HG03354 (cell line): ENCODE results near the gene MICALL2.

Source experiments
- ATAC-seq: cut with Tn5 transposase; IDR thresholded peaks from one replicate; pipeline ENCODE4 v1.9.1; 2021; ENCODE audit warnings: mild to moderate bottlenecking; ENCODE audit not compliant: unreplicated experiment, poor library complexity, severe bottlenecking

Gene MICALL2

DNA sequence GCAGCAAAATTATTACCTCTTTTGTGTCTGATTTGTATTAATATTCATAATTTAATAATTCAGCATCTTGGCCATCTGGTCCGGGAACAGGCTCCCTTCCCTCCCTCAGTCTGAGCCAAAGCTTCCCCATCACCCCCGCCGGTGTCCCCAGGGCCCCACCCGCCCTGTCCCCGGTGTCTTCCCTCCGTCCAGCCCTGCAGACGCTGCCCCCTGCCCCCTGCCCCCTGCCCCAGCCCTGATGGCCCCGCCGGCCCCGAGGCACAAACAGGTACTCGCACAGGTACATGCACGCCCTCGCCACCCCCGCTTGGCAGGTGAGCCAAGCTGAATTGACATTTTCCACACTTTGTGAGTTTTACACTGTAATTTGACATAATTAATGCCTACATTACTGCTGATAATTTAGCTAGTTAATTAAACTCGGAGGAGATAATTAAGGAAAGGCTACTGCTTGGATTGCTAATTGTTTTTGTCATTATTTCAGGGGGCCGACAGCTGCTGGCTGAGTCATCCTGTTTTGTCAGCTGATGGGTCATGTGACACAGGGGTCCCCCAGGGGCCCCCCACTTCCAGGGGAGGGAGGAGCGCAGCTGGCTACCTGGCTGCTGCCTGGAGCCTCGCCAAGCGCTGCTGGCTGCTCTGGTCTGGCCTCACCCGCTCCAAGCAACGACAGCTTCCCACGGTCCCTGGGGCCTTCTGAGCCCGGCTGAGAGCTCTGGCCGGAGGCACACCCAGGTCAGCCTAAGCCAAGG lies 36.6 kb downstream of the MICALL2 start:
- no peak for ATAC-seq

- ATAC-seq = no peak
These were observed 37.3 kb downstream of the MICALL2 start for GRCh38 chr7:1421946-1422345.

DNA sequence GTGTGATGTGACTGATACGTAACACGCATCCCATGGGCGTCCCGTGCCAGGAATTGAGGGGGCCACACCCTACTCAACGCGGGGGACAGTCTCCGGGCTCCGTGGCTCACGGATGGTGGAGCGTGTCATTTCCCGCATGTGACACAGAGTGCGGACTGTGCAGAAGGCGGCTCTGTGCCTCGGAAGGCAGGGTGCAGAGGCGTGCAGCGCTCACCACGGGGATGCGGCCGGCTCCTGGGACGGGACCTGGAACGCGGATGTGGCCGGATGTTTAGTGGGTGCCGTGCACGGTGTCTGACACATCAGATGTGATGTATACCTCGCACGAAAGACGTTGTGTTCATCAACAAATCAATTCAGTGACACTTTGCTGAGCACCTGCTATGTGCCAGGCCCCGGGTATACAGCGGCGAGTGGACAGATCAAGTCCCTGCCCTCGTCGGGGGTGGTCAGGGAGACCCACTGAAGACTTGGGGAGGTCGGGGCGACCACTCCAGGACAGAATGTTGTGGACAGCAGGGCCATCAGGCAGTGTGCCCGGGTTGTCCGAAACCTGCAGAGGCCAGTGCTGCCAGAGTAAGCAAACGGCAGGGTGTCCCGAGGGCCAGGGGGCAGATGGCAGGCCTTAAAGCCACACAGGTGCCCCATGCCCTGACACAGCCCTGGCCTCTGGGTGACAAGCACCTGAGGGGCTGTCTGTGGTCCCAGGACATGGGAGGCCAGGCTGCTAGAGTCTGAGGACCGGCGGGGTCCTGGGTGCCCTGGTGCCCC lies 38.1 kb downstream of the MICALL2 start:
- no peak for ATAC-seq

DNA sequence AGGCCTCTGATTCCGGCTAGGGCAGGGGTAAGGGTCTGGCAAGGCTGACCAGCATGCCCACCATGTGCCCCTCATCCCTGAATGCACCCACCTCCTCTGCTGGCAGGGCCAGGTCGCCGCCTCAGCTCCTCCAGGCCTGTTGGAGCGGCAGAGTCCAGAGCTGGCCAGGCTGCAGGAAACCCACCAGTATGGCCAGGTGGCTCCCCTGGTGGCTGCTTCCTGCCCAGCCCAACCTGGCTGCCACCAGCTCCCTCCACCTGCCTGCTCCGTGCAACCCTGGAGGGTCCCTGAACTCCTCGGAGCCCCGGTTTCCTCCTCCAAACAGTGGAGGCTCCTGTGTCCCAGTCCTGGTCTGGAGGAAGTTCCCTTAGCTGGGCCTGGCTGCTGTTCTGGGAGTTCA lies 39.6 kb downstream of the MICALL2 start:
- no peak for ATAC-seq

GRCh38 chr7:1419310-1419634 lies 40.0 kb downstream of the MICALL2 start:
- no peak for ATAC-seq

DNA sequence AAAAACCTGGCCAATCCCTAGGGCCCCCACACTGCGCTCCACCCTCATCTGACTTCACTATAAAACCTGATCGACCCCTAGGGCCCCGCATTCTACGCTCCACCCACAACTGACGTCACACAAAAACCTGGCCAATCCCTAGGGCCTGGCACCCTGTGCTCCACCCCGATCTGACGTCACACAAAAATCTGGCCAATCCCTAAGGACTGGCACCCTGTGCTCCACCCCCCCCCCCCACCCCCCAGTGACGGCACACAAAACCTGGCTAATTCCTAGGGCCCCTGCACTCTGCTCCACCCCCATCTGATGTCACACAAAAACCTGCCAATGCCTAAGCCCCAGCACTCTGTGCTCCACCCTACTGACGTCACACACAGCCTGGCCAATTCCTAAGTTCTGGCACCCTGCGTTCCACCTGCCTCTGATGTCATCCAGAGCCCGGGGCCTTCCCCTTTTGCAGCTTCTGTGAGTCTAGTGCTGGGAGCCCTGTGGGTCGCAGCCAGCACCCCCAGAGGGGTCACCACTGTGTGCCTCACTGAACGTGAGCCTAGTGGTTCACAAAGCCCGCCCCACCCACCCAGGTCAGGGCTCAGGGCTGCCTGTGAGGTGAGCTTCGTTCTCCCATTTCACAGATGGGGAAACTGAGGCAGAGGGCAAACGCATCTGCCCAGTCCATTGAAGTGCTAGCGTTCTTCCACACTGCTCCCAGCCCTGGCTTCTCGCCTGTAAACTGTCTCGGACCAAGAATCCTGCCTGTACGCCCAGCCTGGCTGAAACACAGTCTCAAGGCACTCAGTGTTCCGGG lies 40.6 kb downstream of the MICALL2 start:
- no peak for ATAC-seq

DNA sequence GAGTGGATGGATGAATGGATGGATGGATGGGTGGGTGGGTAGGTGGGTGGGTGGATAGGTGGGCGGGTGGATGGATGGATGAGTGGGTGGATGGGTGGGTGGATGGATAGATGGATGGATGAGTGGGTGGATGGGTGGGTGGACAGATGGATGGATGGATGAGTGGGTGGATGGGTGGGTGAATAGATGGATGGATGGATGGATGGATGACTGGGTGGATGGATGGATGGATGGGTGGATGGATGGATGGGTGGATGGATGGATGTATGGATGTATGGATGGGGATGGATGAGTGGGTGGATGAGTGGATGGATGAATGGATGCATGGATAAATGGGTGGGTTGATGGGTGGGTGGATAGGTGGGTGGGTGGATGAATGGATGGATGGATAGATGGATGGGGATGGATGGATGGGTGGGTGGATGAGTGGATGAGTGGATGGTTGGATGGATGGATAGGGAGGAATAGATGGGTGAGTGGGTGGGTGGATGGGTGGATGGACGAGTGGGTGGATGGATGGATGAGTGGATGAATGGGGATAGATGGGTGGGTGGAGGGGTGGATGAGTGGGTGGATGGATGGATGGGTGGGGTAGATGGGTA lies 43.8 kb downstream of the MICALL2 start:
- ATAC-seq = no peak

DNA sequence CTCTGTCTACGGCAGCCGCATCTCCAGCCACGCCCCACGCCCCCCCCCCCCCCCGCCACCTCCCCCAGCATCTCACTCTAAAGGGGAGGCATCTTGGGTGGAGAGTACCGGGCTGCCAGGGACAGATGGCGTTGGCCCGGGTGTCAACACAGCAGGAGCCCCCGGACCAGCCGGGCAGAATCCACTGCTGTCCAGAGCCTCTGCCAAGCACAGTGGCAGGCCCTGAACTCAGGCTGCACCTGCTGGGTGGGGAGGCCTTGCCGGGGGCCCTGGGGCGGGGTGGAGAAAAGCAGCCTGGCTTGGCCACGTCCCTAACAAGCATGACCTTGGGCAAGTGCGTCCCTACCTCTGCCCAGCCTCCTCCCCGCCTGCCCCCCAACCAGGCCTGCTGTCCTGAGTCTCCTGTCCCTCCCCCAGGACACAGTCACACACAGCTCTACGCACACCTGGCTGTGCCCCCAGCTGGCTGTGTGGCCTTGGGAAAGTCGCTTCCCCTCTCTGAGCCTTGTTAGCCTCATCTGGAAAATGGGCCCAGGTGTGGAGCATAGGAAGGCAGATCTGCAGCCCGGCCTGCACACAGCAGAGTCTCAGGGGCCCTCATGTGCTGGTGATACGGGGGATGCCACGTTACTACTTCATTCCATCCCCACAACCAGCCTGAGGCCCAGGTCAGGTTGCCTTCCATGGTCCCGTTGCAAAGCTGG lies 45.2 kb downstream of the MICALL2 start:
- ATAC-seq = no peak

DNA sequence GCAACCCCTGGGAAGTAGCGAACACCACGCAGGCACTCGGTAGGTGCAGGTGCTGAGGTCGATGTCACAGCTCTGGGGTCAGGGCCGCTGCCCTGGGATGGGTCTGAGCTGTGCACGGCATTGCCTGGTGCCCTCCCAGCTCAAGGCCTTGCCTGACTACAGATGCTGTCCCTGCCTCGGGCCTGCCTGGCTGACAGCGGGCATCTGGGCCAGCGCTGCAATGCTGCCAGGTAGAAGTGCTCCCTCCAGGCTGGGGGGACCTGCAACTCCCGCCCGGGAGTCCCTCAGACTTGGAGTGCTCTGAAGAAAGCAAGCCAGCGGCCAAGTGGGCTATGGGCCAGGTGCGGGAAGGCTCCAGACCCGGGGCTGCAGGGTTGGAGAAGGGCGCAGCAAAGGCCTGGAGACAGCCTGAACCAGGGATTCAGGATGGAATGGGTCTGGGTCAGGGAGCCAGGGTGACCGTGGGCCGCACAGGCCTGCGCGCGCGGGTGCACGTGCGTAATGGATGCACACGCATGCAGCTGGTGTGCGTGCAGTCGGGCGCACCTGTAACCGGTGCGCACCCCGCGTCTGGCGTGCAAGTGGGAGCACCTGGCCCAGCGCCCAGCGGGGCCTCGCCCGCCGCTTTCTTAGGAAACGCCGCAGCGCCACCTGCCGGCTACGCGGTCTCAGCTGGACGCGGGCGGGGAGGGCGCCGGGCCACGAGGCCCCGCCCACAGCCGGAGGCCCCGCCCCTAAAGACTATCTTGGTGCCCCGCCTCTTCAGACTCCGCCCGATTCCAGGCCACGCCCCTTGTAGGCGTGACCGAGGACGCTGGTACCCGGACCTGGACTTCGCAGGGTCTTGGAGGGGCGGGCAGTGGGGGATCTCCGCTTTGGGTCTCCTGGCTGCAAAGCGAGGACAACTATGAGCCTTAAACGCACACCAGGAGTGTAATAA lies 46.7 kb downstream of the MICALL2 start:
- peak; percentile 79 for ATAC-seq

- no peak for ATAC-seq
These were observed 47.9 kb downstream of the MICALL2 start for GRCh38 chr7:1411414-1411813.

GRCh38 chr7:1410992-1411391 lies 48.3 kb downstream of the MICALL2 start:
- no peak for ATAC-seq

DNA sequence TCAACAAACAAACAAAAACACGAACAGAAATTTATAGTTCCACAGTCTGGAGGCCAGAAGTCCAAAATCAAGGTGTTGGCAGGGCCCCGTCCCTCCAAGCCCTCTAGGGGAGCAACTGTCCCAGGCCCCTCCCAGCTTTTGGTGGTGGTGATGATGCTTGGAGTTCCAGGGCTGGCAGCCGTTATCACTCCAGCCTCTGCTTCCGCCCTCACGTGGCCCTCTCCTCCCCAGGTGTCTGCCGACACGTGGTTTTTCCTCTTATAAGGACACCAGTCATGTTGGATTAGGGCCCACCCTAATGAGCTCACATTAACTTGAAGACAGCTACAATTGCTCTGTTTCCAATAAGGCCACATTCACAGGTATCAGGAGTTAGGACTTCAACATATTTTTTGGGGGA lies 49.7 kb downstream of the MICALL2 start:
- no peak for ATAC-seq

DNA sequence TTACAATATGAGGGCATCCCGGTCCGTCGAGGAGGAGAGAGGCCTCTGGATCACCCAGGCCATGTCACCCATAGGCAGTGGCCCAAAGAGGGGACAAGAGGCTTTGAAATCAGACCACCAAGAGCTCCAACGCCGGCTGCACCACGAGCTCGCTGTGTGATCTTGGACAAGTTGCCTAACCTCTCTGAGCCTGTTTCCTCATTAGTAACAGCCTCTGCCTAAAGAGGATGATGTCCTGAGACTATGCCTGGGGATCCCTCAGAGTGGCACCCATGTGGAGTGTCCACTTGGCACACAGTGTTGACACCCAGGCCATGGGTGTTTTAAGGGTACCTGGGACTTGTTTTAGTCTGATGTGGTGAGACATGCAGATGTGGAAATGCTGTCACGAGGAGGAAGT lies 50.8 kb downstream of the MICALL2 start:
- ATAC-seq = no peak

DNA sequence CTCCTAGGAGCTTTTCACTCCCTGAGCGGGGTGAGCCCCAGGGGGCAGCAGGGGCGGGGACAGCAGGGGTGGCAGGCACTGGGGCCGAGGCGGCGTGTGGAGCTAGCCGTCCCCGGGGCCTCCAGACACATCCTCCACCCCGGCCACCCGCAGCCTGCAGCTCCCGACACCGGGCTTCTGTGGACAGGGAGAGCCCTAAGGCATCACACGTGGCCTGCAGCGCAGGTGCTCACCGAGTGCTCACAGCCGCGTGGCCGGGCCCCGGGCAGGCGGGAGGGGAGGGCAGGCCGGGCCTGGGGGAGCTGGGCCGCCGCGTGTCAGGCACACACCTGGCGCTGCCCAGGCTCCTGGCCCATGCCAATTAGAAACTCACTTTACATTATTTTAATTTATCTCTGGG lies 51.4 kb downstream of the MICALL2 start:
- no peak for ATAC-seq

GRCh38 chr7:1404898-1405548 lies 54.2 kb downstream of the MICALL2 start:
- no peak for ATAC-seq

- no peak for ATAC-seq
These were observed 54.8 kb downstream of the MICALL2 start for GRCh38 chr7:1404460-1404809.

GRCh38 chr7:1403638-1404459 lies 55.4 kb downstream of the MICALL2 start:
- no peak for ATAC-seq
